MM.1S (cell line): ENCODE measurements around the gene ITPKC.

Experiments
- DNase-seq: peaks from one replicate; pipeline ENCODE4 v3.0.0-alpha.2; 2015
- H2AFZ ChIP-seq: fragments of 300-600 bp; sonication (generic); 2 replicates; pipeline ENCODE4 v1.6.0; 2016; ENCODE audit warnings: antibody characterized with exemption, low read length
- H3F3A ChIP-seq: fragments of 300-600 bp; sonication (generic); 2 replicates; pipeline ENCODE4 v1.6.1; 2016; ENCODE audit warnings: mild to moderate bottlenecking, antibody characterized with exemption, low read length, moderate library complexity, mixed read lengths; ENCODE audit not compliant: insufficient read depth
- H3K27ac ChIP-seq: fragments of 300-600 bp; sonication (generic); 2 replicates; pipeline ENCODE4 v1.5.1; 2016; ENCODE audit warnings: mild to moderate bottlenecking, low read length
- H3K27me3 ChIP-seq: fragments of 300-600 bp; sonication (generic); replicated peaks from 2 replicates; pipeline ENCODE4 v1.6.0; 2016; ENCODE audit warnings: low read length; ENCODE audit not compliant: insufficient read depth
- H3K36me3 ChIP-seq: fragments of 300-600 bp; sonication (generic); replicated peaks from 2 replicates; pipeline ENCODE4 v1.6.1; 2016; ENCODE audit warnings: mild to moderate bottlenecking, low read length, mixed read lengths; ENCODE audit not compliant: insufficient read depth
- H3K4me1 ChIP-seq: fragments of 300-600 bp; sonication (generic); 2 replicates; pipeline ENCODE4 v1.6.1; 2016; ENCODE audit warnings: low read length, mixed read lengths
- H3K4me2 ChIP-seq: fragments of 300-600 bp; sonication (generic); 2 replicates; pipeline ENCODE4 v1.6.0; 2016; ENCODE audit warnings: low read depth, low read length
- H3K4me3 ChIP-seq: fragments of 300-600 bp; sonication (generic); 2 replicates; pipeline ENCODE4 v1.5.1; 2016; ENCODE audit warnings: low read length, mixed read lengths
- H3K79me2 ChIP-seq: fragments of 300-600 bp; sonication (generic); 2 replicates; pipeline ENCODE4 v1.6.1; 2016; ENCODE audit warnings: mixed run types, low read length, mixed read lengths
- H3K9ac ChIP-seq: fragments of 300-600 bp; sonication (generic); 2 replicates; pipeline ENCODE4 v1.6.1; 2016; ENCODE audit warnings: low read length, mixed read lengths
- H3K9me2 ChIP-seq: fragments of 300-600 bp; sonication (generic); replicated peaks from 2 replicates; pipeline ENCODE4 v1.6.1; 2016; ENCODE audit warnings: mild to moderate bottlenecking, low read length, mixed read lengths; ENCODE audit not compliant: insufficient read depth
- H3K9me3 ChIP-seq: fragments of 300-600 bp; sonication (generic); replicated peaks from 2 replicates; pipeline ENCODE4 v1.6.1; 2016; ENCODE audit warnings: mild to moderate bottlenecking, low read length, mixed read lengths; ENCODE audit not compliant: insufficient read depth
- H4K20me1 ChIP-seq: fragments of 300-600 bp; sonication (generic); 2 replicates; pipeline ENCODE4 v1.6.1; 2016; ENCODE audit warnings: mild to moderate bottlenecking, low read length, moderate library complexity, mixed read lengths; ENCODE audit not compliant: insufficient read depth
- CTCF ChIP-seq: fragments of 300-600 bp; sonication (generic); IDR thresholded peaks from 2 replicates; pipeline ENCODE4 v1.5.1; 2016; ENCODE audit warnings: antibody characterized with exemption, low read length, mixed read lengths
- EZH2 ChIP-seq: fragments of 300-600 bp; sonication (generic); optimal IDR thresholded peaks from 2 replicates; pipeline ENCODE3; 2017; ENCODE audit warnings: low read depth, mild to moderate bottlenecking, antibody characterized with exemption, low read length, mixed read lengths
- EZH2phosphoT487 ChIP-seq: fragments of 300-600 bp; sonication (generic); IDR thresholded peaks from 2 replicates; pipeline ENCODE4 v1.6.1; 2018; ENCODE audit warnings: antibody characterized with exemption, low read length

ITPKC gene

GRCh38 chr19:40707615-40708014 lies 9.3 kb upstream of the ITPKC start:
- Histone ChIP-seq H3K27me3 (no peaks in the 10 kb centered on the region), H3K4me2 (no peak overlapping the region), H3K4me3 (no peak overlapping the region), H3F3A (no peaks in the 10 kb centered on the region), H3K4me1 (no peaks in the 10 kb centered on the region), H2AFZ (no peak overlapping the region), H3K9me2 (no peaks in the 10 kb centered on the region), H3K9ac (no peak overlapping the region), H3K36me3 (no peaks in the 10 kb centered on the region), H3K27ac (no peak overlapping the region), H3K79me2 (no peaks in the 10 kb centered on the region), H3K9me3 (no peaks in the 10 kb centered on the region), H4K20me1 (no peaks in the 10 kb centered on the region)
- no peak for DNase-seq
- TF ChIP-seq EZH2 = no peak
- TF ChIP-seq EZH2phosphoT487 = no peak

GRCh38 chr19:40709817-40710216 lies 7.1 kb upstream of the ITPKC start:
- DNase-seq = no peak
- H3F3A ChIP-seq = no peaks in the 10 kb centered on the region
- no peaks in the 10 kb centered on the region for H3K9me2 ChIP-seq
- H3K27me3 ChIP-seq = no peaks in the 10 kb centered on the region
- no peak overlapping the region for H2AFZ ChIP-seq
- 0 out of 2 replicates have a peak, but pooled peaks cover 5% of the 10 kb centered on the region for H3K4me1 ChIP-seq
- H3K27ac ChIP-seq = no peak overlapping the region
- H4K20me1 ChIP-seq = no peaks in the 10 kb centered on the region
- H3K9me3 ChIP-seq = no peaks in the 10 kb centered on the region
- H3K9ac ChIP-seq = no peak overlapping the region
- no peak overlapping the region for H3K4me3 ChIP-seq
- H3K4me2 ChIP-seq = no peak overlapping the region
- 0 out of 2 replicates have a peak, but pooled peaks cover 3% of the 10 kb centered on the region for H3K79me2 ChIP-seq
- no peaks in the 10 kb centered on the region for H3K36me3 ChIP-seq
- TF ChIP-seq EZH2 = no peak
- no peak for TF ChIP-seq EZH2phosphoT487
- no peak for TF ChIP-seq CTCF

GRCh38 chr19:40713939-40714338 lies 3.0 kb upstream of the ITPKC start:
- H3K4me1 ChIP-seq = peaks cover 33% of the 10 kb centered on the region
- H3K9me2 ChIP-seq = no peaks in the 10 kb centered on the region
- H2AFZ ChIP-seq = no peak overlapping the region
- no peaks in the 10 kb centered on the region for H3K36me3 ChIP-seq
- TF ChIP-seq CTCF (no peak), EZH2 (no peak), EZH2phosphoT487 (no peak)
- no peak overlapping the region for H3K27ac ChIP-seq
- H3F3A ChIP-seq = peaks cover 4% of the 10 kb centered on the region; the same call in 1 of the 2 replicates
- H3K9me3 ChIP-seq = no peaks in the 10 kb centered on the region
- no peak overlapping the region for H3K9ac ChIP-seq
- peak overlapping the region; percentile 100 for H3K4me2 ChIP-seq
- no peaks in the 10 kb centered on the region for H4K20me1 ChIP-seq
- peaks cover 22% of the 10 kb centered on the region for H3K79me2 ChIP-seq
- no peak overlapping the region for H3K4me3 ChIP-seq
- no peaks in the 10 kb centered on the region for H3K27me3 ChIP-seq
- DNase-seq = no peak

- H3K4me1 ChIP-seq = peaks cover 37% of the 10 kb centered on the region
- peak overlapping the region; percentile 92 for H2AFZ ChIP-seq
- H3K36me3 ChIP-seq = no peaks in the 10 kb centered on the region
- H4K20me1 ChIP-seq = no peaks in the 10 kb centered on the region
- TF ChIP-seq CTCF (no peak), EZH2 (no peak), EZH2phosphoT487 (no peak)
- H3K79me2 ChIP-seq = peaks cover 24% of the 10 kb centered on the region
- peak; percentile 88 for DNase-seq
- H3F3A ChIP-seq = peaks cover 4% of the 10 kb centered on the region; the same call in 1 of the 2 replicates
- H3K4me3 ChIP-seq = peak overlapping the region; percentile 69
- peak overlapping the region; percentile 68 for H3K9ac ChIP-seq
- peak overlapping the region; percentile 100 for H3K4me2 ChIP-seq
- no peaks in the 10 kb centered on the region for H3K27me3 ChIP-seq
- H3K27ac ChIP-seq = no peak overlapping the region
- no peaks in the 10 kb centered on the region for H3K9me3 ChIP-seq
- no peaks in the 10 kb centered on the region for H3K9me2 ChIP-seq
Observed at GRCh38 chr19:40714441-40715299, 2.2 kb upstream of the ITPKC start.
